ENCODE measurements around the gene ZMYM1.
"Not testable (repeated sequence)": the region's sequence is repeated elsewhere in the genome, so short reads cannot be mapped to it uniquely, and the experiment has no call there.

ZMYM1 gene

GRCh38 chr1:35076426-35076825 is 2.8 kb upstream of the ZMYM1 start:
- DNase-seq (ENCODE audit: low read depth) = not testable (repeated sequence)

DNA sequence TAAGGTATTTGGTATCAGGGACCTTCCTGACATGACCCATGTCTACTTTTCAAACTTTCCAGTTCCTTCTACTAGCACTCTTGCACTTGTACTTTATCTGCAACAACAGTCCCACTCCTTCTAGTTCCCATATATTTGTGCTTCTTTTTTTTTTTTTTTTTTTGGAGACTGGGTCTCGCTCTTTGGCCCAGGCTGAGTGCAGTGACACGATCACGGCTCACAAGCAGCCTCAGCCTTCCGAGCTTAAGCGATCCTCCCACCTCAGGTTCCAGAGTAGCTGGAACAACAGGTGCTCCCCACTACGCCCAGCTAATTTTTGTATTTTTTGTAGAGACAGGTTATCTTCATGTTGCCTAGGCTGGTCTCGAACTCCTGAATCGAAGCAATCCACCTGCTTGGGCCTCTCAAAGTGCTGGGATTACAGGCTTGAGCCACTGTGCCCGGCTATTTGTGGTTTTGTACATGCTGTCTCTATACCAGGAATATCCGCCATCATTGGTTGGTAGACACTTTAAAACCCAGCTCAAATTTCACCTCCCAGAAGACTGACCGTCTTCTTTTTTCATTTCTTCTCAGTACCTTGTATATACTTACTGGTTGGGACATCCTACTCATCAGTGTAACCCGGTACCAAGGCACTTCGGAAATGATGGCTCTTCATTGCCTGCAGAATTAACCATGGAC is 1.1 kb downstream of the ZMYM1 start:
- no peak for DNase-seq (ENCODE audit: low read depth)

GRCh38 chr1:35085421-35085820 is 6.2 kb downstream of the ZMYM1 start:
- DNase-seq (ENCODE audit: low read depth) = no peak

DNA sequence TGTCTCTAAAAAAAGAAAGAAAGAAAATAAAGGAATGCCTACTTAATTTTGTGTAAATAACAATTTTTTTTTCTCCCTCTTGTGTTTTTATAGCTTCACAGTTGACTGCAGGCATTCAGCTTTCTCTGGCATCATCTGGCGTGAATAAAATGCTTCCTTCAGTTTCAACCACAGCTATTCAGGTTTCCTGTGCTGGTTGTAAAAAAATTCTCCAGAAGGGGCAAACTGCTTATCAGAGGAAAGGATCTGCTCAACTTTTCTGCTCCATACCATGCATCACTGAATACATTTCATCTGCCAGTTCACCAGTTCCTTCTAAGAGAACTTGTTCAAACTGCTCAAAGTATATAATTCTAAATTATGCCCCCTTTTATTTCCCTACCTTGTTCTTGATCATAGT is 18.0 kb downstream of the ZMYM1 start:
- DNase-seq (ENCODE audit: low read depth) = no peak

DNA sequence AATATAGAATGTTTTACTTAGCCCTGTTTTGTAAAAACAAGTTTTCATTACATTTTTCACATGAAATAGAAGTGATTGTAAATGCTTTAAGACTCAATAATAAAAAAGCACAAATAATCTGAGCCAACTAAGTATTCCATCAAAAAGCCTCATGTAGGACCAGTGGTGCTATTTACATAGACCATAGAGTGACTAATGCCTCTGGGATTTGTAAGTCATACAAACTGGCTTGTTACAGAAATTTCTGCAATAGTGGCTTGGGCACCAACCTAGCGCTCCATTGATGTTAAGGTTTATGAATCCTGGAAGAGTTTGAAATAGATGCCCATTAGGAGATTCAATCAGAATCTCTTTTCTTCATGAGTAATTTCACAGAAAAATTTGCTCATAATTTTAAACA is 31.9 kb downstream of the ZMYM1 start:
- no peak for DNase-seq (ENCODE audit: low read depth)

DNA sequence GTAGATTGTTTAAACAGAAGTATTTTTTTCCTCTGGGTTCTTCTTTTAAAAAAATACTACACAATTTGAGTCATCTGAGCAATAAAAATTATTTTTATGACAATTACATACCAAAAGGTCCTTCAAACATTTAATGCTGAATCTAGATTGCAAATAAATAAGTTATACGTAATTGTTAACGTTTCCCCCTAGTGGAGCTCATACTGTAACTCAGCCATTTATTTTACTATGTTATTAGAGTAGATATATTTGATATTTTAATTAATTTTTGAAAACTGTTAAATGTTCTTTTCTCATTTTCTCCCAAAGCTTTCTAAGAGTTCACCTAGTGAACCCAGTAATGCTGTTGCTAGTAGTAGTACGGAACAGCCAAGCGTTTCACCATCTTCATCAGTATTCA is 33.5 kb downstream of the ZMYM1 start:
- DNase-seq (ENCODE audit: low read depth) = no peak

- DNase-seq (ENCODE audit: low read depth) = no peak
Measured at GRCh38 chr1:35115459-35116383, 36.5 kb downstream of the ZMYM1 start.

GRCh38 chr1:35120458-35121133 is 41.4 kb downstream of the ZMYM1 start:
- no peak for DNase-seq (ENCODE audit: low read depth)

- DNase-seq (ENCODE audit: low read depth) = no peak
Measured at GRCh38 chr1:35122311-35122710, 43.1 kb downstream of the ZMYM1 start.

DNA sequence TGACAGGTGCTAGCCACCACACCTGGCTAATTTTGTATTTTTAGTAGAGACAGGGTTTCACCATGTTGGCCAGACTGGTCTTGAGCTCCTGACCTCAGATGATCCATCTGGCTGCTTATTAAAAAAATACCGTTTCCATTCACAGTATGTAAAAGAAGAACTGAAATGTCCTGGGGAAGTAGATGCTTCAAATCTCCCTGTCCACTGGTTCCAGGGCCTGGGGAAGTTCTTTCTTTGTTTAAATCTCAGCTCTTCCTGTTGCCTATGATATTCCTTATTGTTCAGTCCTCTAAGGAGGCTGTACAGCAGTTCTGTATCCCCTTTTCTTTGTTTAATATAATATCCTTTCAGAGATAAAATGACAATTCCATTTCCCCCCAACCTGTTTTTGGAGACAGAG is 47.4 kb downstream of the ZMYM1 start:
- no peak for DNase-seq (ENCODE audit: low read depth)

DNA sequence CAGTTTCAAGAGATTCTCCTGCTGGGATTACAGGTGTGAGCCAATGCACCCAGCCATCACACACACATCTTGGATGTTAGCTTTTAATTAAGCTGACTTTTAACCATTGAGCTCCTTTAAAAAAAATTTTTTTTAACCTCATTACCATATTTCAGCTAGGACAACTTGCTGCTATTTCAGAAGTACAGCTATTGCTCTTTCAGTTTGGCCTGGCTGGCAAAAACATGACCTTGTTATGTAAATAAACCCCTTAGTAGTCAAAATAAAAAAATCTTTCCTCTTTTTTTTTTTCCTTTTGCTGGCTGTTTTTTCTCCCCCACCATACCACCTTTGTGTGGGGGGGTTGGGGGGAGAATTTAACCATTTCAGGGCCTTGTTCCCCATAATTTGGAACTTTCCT is 49.9 kb downstream of the ZMYM1 start:
- DNase-seq (ENCODE audit: low read depth) = no peak

DNA sequence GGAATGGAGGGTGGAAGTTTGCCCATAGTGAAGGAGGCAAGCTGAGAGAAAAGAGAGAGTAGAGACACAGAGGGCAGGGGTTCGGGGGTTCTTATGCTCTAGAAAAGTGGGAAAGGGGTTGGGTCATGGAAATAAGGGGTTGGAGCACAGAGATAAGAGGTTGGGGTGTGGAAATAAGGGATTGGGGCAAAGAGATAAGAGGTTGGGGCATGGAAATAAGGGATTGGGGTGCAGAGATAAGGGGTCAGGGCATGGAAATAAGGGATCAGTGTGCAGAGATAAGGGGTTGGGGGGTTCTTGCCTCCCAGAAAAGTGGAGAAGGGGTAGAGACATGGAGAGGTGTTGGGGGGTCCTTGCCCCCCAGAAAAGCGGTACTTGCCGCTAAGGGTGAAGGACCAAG is 57.6 kb downstream of the ZMYM1 start:
- DNase-seq (ENCODE audit: low read depth) = no peak

GRCh38 chr1:35137590-35137989 is 58.4 kb downstream of the ZMYM1 start:
- not testable (repeated sequence) for DNase-seq (ENCODE audit: low read depth)

DNA sequence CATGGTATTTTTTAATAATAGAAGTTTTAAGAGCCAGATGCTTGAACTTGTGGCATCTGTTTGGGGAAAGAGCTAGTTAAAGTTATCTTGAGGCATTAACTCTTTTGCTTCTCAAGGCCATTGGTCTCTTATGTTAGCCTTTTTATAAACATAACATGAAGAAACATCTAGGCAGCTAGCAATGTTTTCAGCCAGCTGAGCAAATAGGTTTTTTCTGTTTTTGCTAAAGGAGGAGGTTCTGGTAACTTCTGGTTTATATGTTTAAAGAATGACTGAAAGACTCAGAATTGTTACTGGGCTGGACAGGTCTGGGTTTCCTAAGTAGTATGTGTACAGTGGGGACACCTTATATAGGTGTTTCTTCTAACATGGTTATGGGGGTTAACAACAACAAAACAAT is 63.1 kb downstream of the ZMYM1 start:
- DNase-seq (ENCODE audit: low read depth) = not testable (repeated sequence)

- not testable (repeated sequence) for DNase-seq (ENCODE audit: low read depth)
Measured at GRCh38 chr1:35142728-35143127, 63.5 kb downstream of the ZMYM1 start.

DNA sequence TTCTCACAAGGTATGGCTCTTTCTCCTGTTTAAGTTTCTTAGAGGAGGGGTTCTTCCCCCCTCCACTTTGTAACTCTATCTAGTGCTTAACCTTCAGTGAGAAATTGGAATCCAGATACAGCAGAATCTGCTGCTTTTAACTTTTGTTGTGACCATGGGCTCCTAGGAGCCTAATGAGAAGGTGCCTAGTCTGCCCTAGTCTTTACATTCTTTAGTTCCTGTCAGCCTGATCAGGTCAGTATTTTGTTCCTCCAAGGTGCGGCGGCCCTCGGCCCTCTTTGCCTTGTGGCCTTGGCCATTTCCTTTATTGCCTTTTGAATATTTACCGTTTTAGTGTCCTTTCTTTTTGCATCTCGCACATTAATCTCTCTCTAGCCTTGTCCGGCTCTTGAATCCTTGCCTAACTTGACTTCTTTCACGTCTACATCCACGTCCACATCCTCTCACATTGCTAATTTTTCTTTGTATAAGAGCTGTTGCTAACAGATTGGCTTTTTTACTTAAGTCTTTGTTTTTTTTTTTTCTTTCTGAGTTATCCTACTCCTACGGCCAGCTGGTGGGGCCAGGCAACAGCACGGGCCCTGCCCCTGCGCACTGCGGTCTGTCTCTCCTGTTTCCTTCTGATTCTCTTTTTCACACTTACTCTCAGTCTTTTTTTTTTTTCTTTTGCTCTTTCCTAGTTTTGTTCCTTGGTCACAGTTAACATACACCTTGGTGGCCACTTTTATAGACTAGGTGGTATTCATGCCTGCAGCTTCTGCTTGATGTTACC is 64.7 kb downstream of the ZMYM1 start:
- DNase-seq (ENCODE audit: low read depth) = no peak

DNA sequence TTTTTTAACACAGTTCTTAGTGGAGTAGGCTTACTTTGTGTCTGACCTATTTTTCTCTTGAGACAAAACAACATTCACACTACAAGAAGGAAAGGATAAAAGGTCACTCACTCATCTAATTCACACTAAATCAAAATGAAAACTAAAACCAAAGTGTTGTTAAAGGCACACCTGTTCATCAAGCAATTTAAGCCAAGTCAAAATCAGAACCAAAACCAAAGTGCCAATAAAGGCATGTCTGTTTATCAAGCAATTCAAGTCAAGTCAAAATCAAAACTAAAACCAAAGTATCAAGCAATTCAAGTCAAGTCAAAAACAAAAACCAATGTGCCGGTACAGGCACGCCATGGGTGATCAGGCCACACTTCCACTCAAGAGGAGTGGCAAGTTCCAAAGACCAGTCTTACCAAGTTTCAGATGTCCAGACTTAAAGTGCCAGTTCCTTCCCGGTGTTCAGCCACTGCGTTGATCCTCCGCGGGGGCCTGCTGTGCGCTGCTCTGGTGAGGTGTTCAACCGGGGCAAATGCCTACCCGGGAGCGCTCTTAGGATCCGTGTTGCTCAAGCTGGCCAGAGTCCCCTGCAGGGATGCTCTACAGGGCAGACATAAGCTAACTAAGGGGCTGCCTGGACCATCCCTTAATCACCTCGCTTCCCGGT is 66.8 kb downstream of the ZMYM1 start:
- not testable (repeated sequence) for DNase-seq (ENCODE audit: low read depth)

- no peak for DNase-seq (ENCODE audit: low read depth)
Measured at GRCh38 chr1:35151220-35151619, 72.0 kb downstream of the ZMYM1 start.

GRCh38 chr1:35164893-35165292 is 85.7 kb downstream of the ZMYM1 start:
- DNase-seq (ENCODE audit: low read depth) = no peak

All from stimulated activated CD8-positive, alpha-beta memory T cell treated with anti-CD3 and anti-CD28 coated beads, Interleukin-7, amount 100 ng/mL, for 24 hours (primary cell).